GM12892 (cell line): ENCODE measurements around the gene MRPS35.
"Not testable (repeated sequence)": the region's sequence is repeated elsewhere in the genome, so short reads cannot be mapped to it uniquely, and the experiment has no call there.

Experiments used
- DNase-seq: peaks from one replicate; pipeline ENCODE4 v3.0.0; 2011; ENCODE audit not compliant: insufficient read length
- FAIRE-seq: peaks from 2 replicates; lab custom pipeline; 2011; peaks lifted over from hg19 to GRCh38; lab: Jason Lieb, UNC
- POLR2A ChIP-seq: IDR thresholded peaks from 2 replicates; pipeline ENCODE4 v1.6.1; 2011; ENCODE audit warnings: low read depth, low read length, control low read depth
- POLR2AphosphoS5 ChIP-seq: IDR thresholded peaks from 2 replicates; pipeline ENCODE4 v1.6.1; 2011; ENCODE audit warnings: low read depth, low read length, control low read depth
- TAF1 ChIP-seq: IDR thresholded peaks from 2 replicates; pipeline ENCODE4 v1.6.1; 2011; ENCODE audit warnings: low read depth, mild to moderate bottlenecking, control low read depth, low read length, borderline replicate concordance

MRPS35 gene

GRCh38 chr12:27709932-27710591 is 570 bp upstream of the MRPS35 start:
- DNase-seq (no peak), FAIRE-seq (peak; percentile 51)
- no peak for TF ChIP-seq POLR2A
- TF ChIP-seq POLR2AphosphoS5 = no peak
- TF ChIP-seq TAF1 = no peak

- TF ChIP-seq POLR2AphosphoS5 = no peak
- TF ChIP-seq TAF1 = no peak
- TF ChIP-seq POLR2A = no peak
- DNase-seq = no peak
- peak; percentile 61 for FAIRE-seq
These were observed 668 bp downstream of the MRPS35 start for GRCh38 chr12:27711317-27711682.

GRCh38 chr12:27711967-27712366 is 1.3 kb downstream of the MRPS35 start:
- DNase-seq (no peak), FAIRE-seq (no peak)
- TF ChIP-seq POLR2A = no peak
- TF ChIP-seq TAF1 = no peak
- TF ChIP-seq POLR2AphosphoS5 = no peak

GRCh38 chr12:27723212-27723611 is 12.6 kb downstream of the MRPS35 start:
- FAIRE-seq = no peak
- TF ChIP-seq POLR2A = no peak
- no peak for TF ChIP-seq POLR2AphosphoS5
- no peak for TF ChIP-seq TAF1
- DNase-seq = no peak

GRCh38 chr12:27730097-27730588 is 19.5 kb downstream of the MRPS35 start:
- no peak for DNase-seq
- no peak for TF ChIP-seq TAF1
- TF ChIP-seq POLR2AphosphoS5 = no peak
- no peak for TF ChIP-seq POLR2A
- FAIRE-seq = no peak

GRCh38 chr12:27732281-27732680 is 21.6 kb downstream of the MRPS35 start:
- TF ChIP-seq POLR2A (no peak), POLR2AphosphoS5 (no peak), TAF1 (no peak)
- DNase-seq (no peak), FAIRE-seq (no peak)

- peak; percentile 76 for FAIRE-seq
- TF ChIP-seq TAF1 (no peak), POLR2A (no peak), POLR2AphosphoS5 (no peak)
- no peak for DNase-seq
These were observed 22.5 kb downstream of the MRPS35 start for GRCh38 chr12:27733052-27733656.

- TF ChIP-seq TAF1 = no peak
- no peak for TF ChIP-seq POLR2A
- TF ChIP-seq POLR2AphosphoS5 = no peak
- DNase-seq (no peak), FAIRE-seq (no peak)
These were observed 23.2 kb downstream of the MRPS35 start for GRCh38 chr12:27733791-27734190.

GRCh38 chr12:27734321-27734720 is 23.7 kb downstream of the MRPS35 start:
- FAIRE-seq, DNase-seq: not testable (repeated sequence)

- DNase-seq (no peak), FAIRE-seq (no peak)
- TF ChIP-seq POLR2A = no peak
- no peak for TF ChIP-seq POLR2AphosphoS5
- no peak for TF ChIP-seq TAF1
These were observed 33.0 kb downstream of the MRPS35 start for GRCh38 chr12:27743601-27744000.

GRCh38 chr12:27745734-27746133 is 35.1 kb downstream of the MRPS35 start:
- FAIRE-seq, DNase-seq: not testable (repeated sequence)

GRCh38 chr12:27747111-27747820 is 36.6 kb downstream of the MRPS35 start:
- DNase-seq = no peak
- TF ChIP-seq TAF1 = no peak
- TF ChIP-seq POLR2A = no peak
- no peak for TF ChIP-seq POLR2AphosphoS5
- FAIRE-seq = no peak
